T1000 (cell line): ENCODE measurements around the gene KLHDC1.
"Not testable (repeated sequence)": the region's sequence is repeated elsewhere in the genome, so short reads cannot be mapped to it uniquely, and the experiment has no call there.

Experiments
- DNase-seq: peaks from one replicate; lab custom pipeline; 2025; ENCODE audit warnings: mixed read lengths; lab: John Stamatoyannopoulos, UW

The KLHDC1 gene

DNA sequence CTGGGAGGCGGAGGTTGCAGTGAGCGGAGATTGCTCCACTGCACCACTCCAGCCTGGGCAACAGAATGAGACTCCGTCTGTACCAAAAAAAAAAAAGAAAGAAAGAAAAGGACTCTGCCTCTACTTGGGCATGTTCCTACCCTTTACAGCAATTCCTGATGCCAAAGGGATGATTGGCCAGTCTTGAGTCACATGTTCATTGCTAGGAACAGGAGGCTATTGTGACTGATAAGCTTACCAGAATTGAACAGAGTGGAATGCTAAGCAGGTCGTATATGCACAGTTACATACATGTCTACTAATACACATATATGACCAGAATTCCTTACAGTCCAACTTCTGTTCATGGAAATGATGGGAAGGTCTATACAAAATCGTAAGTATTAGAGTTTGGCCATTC, 34.3 kb downstream of the KLHDC1 start:
- DNase-seq: no peak

DNA sequence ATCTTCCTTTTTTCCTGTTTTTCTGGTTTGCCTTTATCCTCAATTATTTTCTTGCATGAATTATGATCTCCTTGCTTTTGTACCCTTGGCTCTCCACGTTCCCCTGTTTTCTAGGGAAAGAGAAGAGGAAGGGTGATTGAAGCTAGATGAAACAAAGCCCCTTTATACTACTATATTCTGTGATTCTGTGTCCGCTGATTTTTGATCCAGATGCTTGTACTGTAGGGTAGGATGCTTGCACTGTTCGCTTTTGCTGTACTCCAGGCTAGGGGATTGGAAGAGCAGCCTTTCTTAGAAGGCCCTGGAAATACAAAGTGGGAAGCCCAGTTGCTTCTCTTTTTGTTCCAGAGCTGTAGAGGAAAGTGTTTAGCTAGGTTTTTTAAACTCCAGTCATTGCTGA, 40.0 kb downstream of the KLHDC1 start:
- no peak for DNase-seq

DNA sequence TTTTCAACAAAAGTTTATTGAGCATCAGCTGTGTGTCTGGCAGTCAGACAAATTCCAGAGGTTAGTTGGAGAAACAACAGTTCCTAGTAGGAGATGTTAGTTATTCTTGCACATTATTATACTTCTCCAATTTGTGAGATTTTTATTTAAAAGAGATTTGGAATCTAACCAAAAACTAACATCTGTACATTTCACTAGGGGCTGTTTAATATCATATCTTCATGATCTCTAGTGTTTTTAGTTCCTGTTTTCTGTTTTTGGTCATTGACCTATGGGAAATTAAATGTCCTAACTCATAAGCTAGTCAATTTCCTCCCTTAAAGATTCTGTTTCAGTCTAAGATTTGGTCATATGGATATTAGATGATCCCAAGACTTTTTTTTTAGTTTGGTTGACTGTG, 40.9 kb downstream of the KLHDC1 start:
- DNase-seq: no peak

DNA sequence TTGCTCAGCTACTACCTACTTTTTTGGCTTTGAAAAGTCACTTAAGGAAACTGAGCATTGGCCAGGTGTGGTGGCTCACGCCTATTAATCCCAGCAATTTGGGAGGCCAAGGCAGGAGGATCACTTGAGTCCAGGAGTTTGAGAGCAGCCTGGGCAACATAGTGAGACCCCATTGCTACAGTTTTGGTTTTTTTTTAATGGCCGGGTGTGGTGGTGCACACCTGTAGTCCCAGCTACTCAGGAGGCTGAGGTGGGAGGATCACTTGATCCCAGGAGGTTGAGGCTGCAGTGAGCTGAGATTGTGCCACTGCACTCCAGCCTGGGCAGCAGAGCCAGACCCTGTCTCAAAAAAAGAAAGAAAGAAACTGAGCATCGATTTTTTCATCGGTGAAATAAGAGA, 42.7 kb downstream of the KLHDC1 start:
- not testable (repeated sequence) for DNase-seq

DNA sequence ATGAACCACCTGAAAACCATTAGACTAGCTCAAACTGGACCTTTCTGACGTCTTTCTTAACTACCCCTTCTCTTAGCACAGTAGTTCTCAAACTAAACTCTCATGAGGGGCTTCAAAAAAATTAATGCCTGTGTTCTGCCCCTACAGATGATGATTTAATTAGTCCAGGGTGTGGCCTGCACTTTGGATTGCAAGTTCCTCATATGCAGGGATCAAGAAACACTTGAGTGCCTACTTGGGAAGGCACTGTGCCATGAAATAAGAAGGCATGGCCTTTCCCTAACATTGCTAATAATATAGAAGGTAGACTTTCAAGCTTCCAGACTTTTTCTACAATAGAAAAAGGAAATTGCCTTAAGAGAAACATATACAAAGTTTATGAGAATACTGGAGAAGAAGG, 52.3 kb downstream of the KLHDC1 start:
- no peak for DNase-seq

DNA sequence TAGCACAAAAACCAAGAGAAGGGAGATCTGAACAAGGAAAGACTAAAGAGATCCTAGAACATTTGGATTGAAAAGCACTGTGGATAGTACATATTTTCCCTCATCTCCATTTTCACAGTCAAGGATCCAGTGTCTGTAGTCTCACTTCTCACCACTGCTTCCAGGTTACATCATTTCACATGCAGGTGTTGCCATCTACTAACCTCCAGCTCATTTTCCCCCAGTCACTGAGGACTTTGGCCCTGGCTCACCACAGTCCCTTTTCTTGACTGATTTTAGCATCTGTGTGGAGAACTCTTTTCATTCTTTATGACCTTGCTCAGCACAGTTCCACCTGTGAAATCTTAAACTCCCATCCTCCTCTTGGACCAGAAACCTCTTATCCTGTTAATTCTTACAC, 53.6 kb downstream of the KLHDC1 start:
- DNase-seq: not testable (repeated sequence)

DNA sequence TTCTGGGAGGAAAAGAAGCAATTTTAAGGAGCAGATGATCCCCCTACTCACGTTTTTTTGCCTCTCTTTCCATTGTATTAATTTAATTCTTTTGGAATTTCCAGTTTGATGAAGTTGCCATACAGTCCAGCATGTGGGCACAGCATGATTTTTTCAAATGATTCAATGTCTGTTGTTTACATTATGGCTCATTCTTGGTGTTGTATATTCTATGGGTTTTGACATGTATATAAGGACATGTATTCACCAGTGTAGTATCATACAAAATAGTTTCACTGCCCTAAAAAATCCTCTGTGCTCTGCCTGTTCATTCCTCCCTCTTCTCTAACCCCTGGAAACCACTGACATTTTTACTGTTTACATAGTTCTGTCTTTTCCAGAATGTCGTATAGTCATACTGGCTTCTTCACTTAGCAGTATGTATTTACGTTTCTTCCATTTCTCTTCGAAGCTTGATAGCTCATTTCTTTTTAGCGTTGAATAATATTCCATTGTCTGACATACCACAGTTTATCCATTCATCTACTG, 61.7 kb downstream of the KLHDC1 start:
- no peak for DNase-seq

DNA sequence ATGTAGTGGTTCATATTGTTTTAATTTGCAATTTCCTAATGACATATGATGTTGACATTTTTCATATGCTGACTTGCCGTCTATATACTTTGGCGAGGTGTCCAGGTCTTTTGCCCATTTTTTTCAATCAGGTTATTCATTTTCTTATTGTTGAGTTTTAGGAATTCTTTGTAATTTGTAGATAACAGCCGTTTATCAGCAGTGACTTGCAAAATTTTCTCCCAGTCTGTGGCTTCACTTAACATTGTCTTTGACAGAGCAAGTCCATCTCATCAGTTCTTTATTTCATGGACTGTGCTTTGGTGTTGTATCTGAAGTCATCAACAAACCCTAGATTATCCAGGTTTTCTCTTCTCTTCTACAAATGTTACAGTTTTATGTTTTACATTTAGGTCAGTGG, 62.5 kb downstream of the KLHDC1 start:
- no peak for DNase-seq

DNA sequence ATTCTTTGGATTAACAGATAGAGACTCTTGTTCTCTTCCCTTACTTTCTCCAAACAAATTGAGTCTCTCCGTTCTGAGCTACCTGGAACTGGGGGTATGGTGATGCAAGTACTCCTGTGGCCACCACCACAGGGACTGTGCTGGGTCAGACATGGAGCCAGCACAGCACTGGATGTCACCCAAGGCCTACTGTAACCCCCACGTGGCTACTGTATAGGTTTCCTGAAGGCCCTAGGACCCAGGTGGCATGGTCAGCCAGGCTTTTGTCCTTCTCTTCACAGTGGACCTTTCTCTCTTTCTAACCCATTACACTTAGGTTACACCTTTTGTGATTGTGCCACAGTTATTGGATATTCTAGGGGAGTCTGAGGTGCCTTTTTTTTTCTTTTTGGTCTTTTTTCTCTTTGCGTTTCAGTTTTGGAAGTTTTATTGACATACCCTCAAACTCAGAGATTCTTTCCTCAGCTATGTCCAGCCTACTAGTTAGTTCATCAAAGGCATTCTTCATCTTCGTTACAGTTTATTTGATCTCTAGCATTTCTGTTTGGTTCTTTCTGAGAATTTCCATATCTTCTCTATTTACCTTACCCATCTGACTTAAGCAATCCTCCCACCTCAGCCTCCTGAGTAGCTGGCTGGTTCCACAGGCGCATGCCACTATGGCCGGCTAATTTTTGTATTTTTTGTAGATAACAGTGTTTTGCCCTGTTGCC, 69.1 kb downstream of the KLHDC1 start:
- DNase-seq: no peak

DNA sequence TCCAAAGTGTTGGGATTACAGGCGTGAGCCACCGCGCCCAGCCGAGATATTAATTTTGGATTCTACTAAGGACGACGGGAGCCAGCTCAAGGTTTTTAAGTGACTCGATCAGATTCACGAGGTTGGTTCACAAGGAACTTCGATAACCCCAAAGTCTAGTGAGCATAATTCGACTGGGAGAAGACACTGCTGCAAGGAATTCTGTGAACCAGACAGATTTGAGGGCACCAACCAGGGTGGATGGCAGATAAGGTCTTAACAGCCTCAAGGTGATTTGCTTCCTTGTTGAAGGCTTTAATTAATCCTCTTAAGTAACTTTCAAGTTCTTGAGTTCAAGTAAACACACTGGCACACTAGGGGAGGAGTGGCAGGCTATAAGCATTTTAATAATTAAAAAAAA, 73.9 kb downstream of the KLHDC1 start:
- no peak for DNase-seq

DNA sequence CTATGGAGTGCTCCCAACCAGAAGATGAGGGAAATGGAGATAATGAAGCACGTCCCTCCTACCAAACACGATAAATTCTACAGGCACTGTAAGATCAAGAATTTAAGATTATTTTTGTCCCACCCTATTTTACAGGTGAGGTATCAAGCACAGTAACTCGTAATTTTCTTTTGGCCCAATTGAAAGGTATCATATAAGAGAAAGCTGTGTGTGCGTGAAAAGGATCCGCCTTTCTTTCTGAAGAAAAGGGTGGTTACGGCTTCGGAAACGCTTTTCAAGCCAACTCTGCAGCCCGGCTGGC, 74.3 kb downstream of the KLHDC1 start:
- DNase-seq: no peak

DNA sequence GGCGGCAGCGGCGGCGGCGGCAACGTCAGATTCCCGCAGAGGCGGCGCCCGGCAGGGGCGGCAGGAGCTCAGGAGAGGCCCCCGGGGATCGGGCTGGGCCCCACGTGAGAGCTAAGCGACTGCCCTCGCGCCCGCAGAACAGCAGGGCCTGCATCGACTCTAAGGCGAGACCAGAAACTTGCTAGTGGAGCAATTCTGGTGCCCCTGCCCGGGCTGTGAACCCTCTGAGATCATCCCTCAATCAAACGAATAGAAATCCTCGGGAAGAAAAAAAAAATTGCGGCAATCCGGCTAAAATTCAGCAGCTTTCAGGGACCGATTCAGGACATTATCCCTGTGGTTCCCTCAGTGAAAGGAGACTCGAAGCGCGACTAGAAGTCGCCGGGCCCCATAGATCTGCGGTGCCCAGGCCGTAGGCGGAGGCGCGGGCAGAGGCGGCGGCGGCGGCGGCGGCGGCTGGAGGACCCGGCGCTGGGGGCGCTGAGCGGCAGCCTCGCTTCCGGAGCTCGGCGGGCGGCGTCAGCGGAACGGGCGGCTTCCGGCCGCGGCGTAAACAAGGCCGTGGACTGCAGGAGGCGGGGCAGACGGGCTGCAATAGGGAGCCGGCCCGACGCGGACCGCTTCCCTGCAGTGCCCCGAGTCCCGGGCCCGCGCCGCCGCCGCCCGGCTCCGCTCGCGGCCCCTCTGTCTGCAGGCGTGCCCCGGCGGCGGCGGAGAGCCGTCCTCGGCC, 74.8 kb downstream of the KLHDC1 start, which contains the start of gene KLHDC2:
Gene KLHDC2 (plus strand): TSS at position 583 of the 730 bp plus-strand sequence. CDS start 316 bp downstream, outside the sequence.
- DNase-seq: peak; percentile 74

DNA sequence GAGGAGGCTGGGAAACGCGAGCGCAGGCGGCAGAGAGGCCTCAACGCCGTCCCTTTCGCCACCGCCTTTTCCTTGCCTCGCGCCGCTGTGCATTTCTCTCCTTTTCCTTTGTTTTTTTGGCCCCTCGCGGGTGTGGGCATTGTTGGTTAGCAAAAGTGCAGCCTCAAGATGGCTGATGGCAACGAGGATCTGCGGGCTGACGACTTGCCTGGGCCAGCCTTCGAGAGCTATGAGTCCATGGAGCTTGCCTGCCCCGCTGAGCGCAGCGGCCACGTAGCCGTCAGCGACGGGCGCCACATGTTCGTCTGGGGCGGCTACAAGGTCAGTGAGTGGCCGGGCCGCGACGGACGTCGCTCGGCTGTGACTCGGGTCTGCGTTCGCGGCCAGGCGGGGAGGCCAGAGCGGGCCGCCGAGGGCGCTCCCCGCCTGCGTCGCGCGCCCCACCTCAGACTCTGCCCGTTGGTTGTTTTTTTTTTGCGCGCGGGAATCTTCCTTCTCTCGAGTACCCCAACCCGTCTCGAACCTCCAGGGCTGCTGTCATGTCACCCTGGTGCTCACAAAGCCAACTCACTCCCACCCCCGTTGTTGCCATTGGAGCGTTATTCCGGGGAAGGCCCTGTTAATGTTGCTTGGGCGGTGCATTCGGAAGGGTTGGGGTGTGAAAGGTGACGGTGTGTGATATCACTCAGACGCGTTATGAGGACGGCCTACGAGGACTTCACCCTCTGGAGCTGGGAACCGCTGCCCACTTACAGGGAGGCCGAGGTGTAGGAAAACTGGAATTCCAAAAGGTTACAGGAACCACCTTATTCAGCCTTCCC, 75.6 kb downstream of the KLHDC1 start:
- peak; percentile 44 for DNase-seq

DNA sequence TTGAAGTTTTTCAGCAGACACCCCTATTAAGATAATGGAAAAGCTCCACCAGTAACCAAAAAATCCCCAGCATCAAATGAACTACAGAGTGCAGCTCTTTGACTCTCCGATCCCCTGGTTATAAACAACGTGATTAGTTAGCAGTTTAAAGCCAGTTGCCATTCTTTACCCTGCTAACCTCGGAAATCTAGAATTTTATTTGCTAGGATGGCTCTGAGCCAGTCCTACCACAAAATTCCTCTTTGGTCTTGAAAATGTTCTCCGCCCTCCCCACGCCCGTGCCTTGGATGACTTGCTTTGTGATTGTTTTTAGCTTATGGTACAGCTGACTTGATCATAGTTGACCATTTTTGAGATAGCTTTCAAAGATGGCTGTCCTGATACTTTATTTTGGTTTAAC, 76.3 kb downstream of the KLHDC1 start:
- DNase-seq: no peak

DNA sequence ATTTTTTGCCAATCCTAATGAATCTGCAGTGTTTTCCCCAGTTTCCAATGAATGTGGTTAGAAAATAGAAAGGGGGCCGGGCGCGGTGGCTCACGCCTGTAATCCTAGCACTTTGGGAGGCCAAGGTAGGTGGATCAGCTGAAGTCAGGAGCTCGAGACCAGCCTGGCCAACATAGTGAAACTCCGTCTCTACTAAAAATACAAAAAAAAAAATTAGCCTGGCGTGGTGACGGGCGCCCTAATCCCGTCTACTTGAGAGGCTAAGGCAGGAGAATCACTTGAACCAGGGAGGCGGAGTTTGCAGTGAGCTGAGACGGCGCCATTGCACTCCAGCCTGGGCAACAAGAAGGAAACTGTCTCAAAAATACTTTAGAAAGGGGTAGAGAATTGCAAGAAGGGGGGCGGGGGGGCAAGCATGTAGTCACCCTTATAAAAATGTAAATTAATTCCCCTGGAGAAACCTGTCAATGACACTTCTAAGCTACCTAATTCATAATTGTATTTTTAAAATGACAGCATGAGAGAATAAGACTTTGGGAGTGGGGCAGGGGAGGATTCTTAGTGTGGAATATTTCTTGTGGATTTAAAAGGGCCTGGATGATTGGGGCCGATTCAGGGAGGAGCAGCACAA, 76.8 kb downstream of the KLHDC1 start:
- no peak for DNase-seq

DNA sequence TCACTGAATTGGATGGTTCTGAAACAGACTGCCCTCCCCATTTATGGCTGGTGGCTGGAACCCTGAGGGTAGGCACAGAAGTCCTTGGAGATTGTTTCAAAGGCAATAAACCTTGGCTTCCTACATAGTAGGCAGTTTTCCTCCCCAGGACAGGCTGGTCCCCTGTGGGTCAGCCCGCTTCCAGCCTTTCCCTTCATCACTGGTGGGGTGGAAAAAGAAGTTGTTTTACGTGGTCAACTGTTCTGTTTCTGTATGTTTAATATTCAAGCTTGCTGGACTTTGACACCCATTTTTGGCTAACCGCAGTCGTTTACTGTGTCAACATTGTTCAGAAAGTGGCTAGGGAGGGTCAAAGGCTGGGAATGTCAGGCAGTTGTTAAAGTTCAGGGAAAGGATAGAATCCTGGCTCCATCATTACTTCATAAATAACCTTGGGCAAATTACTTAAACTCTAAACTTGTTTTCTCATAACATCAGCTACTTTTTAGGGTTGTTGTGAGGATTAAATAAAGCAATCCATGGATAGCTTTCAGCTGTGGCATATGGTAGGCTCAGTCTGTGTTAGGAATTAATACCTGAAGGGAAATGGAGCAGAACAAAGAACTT, 77.4 kb downstream of the KLHDC1 start:
- no peak for DNase-seq

DNA sequence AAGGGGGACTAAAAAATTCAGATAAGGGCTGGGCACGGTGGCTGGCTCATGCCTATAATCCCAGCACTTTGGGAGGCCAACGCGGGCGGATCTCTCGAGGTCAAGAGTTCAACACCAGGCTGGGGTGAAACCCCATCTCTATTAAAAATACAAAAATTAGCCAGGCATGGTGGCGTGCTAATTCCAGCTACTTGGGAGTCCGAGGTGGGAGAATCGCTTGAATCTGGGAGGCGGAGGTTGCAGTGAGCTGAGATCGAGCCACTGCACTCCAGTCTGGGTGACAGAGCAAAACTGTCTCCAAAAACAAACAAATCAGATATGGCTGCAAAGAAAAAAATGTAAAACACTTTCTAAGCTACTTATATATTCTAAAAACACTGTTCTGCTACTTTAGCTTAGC, 78.8 kb downstream of the KLHDC1 start:
- not testable (repeated sequence) for DNase-seq

DNA sequence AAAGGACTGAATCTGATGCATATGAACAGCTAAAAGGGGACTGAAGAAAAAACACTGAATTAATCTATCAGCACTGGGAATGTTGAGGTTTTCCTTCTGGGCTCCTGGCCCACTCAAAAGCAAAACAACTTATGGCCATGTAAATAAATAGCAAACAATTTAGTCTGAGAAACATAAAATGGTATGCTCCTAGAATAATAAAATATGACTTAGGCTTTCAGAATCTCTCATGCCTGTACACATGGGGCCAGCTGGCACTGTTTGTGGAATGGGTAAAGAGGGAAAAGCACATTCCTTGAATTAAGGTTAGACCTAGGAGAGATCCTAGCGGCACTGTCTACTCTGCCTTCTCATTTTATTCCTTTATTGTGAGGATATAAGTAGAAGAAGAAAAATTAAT, 81.2 kb downstream of the KLHDC1 start:
- DNase-seq: no peak

DNA sequence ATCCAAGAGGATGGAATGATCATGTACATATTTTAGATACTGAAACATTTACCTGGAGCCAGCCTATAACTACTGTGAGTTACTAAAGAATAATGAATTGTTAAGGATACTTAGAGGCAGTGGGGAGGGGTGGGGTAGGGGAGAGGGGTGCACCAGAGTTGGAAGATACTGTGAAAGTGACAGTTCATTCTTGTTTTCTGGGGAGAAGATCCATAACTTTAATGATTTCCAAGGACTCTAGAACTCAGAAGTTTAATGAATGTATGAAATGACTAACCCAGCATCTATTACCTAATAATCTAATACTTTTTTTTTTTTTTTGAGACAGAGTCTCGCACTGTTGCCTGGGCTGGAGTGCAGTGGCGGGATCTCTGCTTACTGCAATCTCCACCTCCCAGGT, 85.5 kb downstream of the KLHDC1 start:
- no peak for DNase-seq

DNA sequence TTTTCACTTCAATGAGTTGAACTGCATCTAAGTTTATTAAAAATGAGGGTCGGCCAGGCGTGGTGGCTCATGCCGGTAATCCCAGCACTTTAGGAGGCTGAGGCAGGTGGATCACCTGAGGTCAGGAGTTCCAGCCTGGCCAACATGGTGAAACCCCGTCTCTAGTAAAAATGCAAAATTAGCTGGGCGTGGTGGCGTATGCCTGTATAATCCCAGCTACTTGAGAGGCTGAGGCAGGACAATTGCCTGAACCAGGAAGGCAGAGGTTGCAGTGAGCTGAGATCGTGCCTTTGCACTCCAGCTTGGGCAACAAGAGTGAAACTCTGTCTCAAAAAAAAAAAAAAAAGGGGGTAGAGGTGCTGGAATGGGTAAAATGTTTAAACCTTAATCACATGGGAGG, 88.1 kb downstream of the KLHDC1 start:
- DNase-seq: not testable (repeated sequence)

DNA sequence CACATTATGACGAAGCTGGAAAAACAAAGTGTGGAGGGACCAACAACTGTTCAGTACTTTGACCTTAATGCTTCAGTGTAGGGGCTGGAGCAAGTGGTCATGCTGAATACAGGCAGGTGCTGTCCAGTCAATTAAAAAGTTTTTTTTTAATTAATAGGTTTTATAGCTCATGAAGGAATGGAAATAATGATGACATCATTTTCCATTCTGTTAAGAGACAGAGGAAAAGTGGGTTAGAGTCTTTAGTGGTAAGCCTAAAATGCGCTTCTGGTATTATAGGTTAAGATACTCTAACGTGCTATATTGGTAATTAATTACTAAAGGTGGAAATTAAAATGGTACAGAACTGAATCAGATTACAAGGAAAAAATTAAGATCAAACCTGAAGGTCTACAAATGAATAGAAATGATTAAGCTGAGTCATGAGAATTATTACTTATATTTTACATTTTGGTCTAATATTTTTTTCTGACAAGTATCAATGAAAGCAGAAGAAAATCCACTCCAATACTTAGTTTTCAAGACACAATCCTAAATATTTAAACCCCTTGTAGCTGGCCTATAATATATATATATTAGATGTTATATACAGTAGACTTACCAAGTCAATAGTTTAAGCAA, 90.6 kb downstream of the KLHDC1 start:
- no peak for DNase-seq
